Neural cell (in vitro differentiated cells): ENCODE measurements around the gene GSTP1.

Experiments used
- CTCF ChIP-seq: fragments of 450-650 bp; IDR thresholded peaks from 2 replicates; pipeline ENCODE4 v1.5.1; 2014; ENCODE audit warnings: antibody characterized with exemption, mild to moderate bottlenecking, moderate library complexity; ENCODE audit not compliant: poor library complexity, severe bottlenecking
- EP300 ChIP-seq: fragments of 450-650 bp; conservative IDR thresholded peaks from 2 replicates; pipeline ENCODE4 v1.6.1; 2014; ENCODE audit warnings: antibody characterized with exemption, mild to moderate bottlenecking, moderate library complexity; ENCODE audit not compliant: poor library complexity, severe bottlenecking
- EZH2 ChIP-seq: fragments of 200-600, 300-800 bp; shearing (Covaris generic), sonication (generic); IDR thresholded peaks from 2 replicates; pipeline ENCODE4 v1.6.1; 2014; ENCODE audit warnings: antibody characterized with exemption, low read length, borderline replicate concordance, mild to moderate bottlenecking; ENCODE audit not compliant: insufficient read depth, poor library complexity, severe bottlenecking
- MXI1 ChIP-seq: fragments of 450-650 bp; conservative IDR thresholded peaks from 2 replicates; pipeline ENCODE4 v1.6.1; 2014; ENCODE audit warnings: antibody characterized with exemption, mild to moderate bottlenecking; ENCODE audit not compliant: poor library complexity, severe bottlenecking
- POLR2AphosphoS5 ChIP-seq: IDR thresholded peaks from 2 replicates; pipeline ENCODE4 v1.6.1; 2012
- RAD21 ChIP-seq: fragments of 450-650 bp; conservative IDR thresholded peaks from 2 replicates; pipeline ENCODE4 v1.6.1; 2014; ENCODE audit warnings: antibody characterized with exemption, mild to moderate bottlenecking, moderate library complexity
- SMC3 ChIP-seq: fragments of 450-650 bp; conservative IDR thresholded peaks from 2 replicates; pipeline ENCODE4 v1.6.1; 2014; ENCODE audit warnings: antibody characterized with exemption, mild to moderate bottlenecking, moderate library complexity; ENCODE audit not compliant: poor library complexity
- TAF1 ChIP-seq: IDR thresholded peaks from 2 replicates; pipeline ENCODE4 v1.6.1; 2012; ENCODE audit warnings: low read depth

GRCh38 chr11:67606093-67606491 is 22.5 kb downstream of the GSTP1 start:
- TF ChIP-seq CTCF = no peak
- TF ChIP-seq EP300 = no peak
- TF ChIP-seq TAF1 = no peak
- TF ChIP-seq MXI1 = no peak
- no peak for TF ChIP-seq EZH2
- TF ChIP-seq POLR2AphosphoS5 = no peak
- TF ChIP-seq RAD21 = no peak
- no peak for TF ChIP-seq SMC3
